Stimulated activated CD8-positive, alpha-beta memory T cell treated with anti-CD3 and anti-CD28 coated beads, Interleukin-7, amount 100 ng/mL, for 1 hour (primary cell): ENCODE measurements around the gene CASQ2.

Experiments
- DNase-seq, 2 donors: peaks; one replicate each; pipeline ENCODE4 v3.0.0-alpha.2; 2020; ENCODE audit warnings: low read depth in 2 of 2

Gene CASQ2

GRCh38 chr1:115665319-115666096, 103.0 kb downstream of the CASQ2 start:
- no peak for DNase-seq

DNA sequence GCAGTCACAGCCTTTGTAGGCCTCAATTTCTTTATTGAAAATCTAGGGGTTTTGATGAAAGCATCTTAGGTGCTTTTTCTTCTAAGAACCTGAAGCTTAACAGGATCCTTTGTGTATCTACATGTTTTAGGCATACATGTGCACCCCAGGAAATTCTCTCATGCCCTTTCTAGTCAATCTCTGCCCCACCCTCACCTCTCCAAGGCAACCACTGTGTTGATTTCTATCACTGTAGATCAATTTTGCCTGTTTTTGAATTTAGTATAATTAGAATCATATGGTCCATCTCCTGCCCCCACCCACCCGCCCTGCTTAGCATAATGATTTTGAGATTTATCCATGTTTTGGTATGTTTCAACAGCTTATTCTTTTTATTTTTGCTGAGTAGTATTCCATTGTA, 107.4 kb downstream of the CASQ2 start:
- DNase-seq: no peak

- no peak for DNase-seq
Measured at GRCh38 chr1:115660151-115660550, 108.4 kb downstream of the CASQ2 start.

- DNase-seq: no peak
Measured at GRCh38 chr1:115658646-115659045, 109.9 kb downstream of the CASQ2 start.

- DNase-seq: no peak
Measured at GRCh38 chr1:115656461-115657077, 111.9 kb downstream of the CASQ2 start.

DNA sequence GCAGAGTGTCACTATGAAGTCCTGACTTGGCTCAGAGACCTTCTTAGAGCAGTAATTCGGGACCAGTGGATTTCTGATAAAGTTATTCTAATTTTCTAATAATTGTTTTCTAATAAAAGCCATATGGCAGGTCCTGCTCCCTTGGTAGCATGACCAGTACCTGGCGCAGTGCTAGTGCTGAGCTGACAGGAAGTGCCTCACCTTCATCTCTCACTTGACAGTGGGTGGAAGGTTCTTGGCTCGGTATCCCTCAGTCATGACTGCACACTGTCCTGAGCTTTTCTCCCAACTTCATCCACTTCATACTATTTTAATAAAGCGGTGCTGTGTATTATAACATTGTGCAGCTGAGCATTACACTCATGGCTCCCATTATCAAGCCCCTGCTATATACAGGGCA, 112.6 kb downstream of the CASQ2 start:
- DNase-seq: no peak

DNA sequence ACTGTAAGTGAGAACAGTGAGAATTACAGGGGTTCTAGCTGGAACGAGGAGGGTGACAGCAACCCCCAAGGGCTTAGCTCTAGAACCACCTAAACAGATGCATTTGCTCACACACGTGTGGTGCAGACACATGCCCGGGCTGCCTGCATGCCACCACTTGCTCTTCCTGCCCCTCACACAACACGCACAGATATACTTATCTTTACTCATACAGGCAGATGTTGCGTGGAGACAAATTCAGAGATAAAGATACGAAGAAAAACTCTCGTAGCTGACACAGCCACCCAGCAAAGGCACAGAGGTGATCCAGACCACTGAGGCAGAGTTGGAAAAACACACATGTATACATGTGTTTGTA, 113.2 kb downstream of the CASQ2 start:
- no peak for DNase-seq

GRCh38 chr1:115654663-115655305, 113.7 kb downstream of the CASQ2 start:
- DNase-seq: no peak

GRCh38 chr1:115654125-115654524, 114.4 kb downstream of the CASQ2 start:
- no peak for DNase-seq

- DNase-seq: no peak
Measured at GRCh38 chr1:115652236-115652788, 116.2 kb downstream of the CASQ2 start.

- no peak for DNase-seq
Measured at GRCh38 chr1:115651391-115651790, 117.1 kb downstream of the CASQ2 start.

GRCh38 chr1:115650961-115651360, 117.6 kb downstream of the CASQ2 start:
- DNase-seq: no peak
